ENCODE data around the gene FBN2. TPM values are rescaled to one million over a fixed set of nuclear protein-coding genes. Genes with fewer than 3 reads are reported as not detected.
"Not testable (repeated sequence)": the region's sequence is repeated elsewhere in the genome, so short reads cannot be mapped to it uniquely, and the experiment has no call there.

Gene FBN2
- total and polyA plus RNA-seq, 8 donors, result 2.7 to 64.3 (median 54.3) TPM

GRCh38 chr5:128513806-128514205 lies 24.2 kb downstream of the FBN2 start:
- Histone ChIP-seq H3K9me3 (no peaks in the 10 kb centered on the region), H3K27me3 (no peaks in the 10 kb centered on the region), H3K36me3 (no peaks in the 10 kb centered on the region), H3K4me1 (no peaks in the 10 kb centered on the region), H3K27ac (no peak overlapping the region), H3K4me3 (no peak overlapping the region)
- TF ChIP-seq, protein P1, sequence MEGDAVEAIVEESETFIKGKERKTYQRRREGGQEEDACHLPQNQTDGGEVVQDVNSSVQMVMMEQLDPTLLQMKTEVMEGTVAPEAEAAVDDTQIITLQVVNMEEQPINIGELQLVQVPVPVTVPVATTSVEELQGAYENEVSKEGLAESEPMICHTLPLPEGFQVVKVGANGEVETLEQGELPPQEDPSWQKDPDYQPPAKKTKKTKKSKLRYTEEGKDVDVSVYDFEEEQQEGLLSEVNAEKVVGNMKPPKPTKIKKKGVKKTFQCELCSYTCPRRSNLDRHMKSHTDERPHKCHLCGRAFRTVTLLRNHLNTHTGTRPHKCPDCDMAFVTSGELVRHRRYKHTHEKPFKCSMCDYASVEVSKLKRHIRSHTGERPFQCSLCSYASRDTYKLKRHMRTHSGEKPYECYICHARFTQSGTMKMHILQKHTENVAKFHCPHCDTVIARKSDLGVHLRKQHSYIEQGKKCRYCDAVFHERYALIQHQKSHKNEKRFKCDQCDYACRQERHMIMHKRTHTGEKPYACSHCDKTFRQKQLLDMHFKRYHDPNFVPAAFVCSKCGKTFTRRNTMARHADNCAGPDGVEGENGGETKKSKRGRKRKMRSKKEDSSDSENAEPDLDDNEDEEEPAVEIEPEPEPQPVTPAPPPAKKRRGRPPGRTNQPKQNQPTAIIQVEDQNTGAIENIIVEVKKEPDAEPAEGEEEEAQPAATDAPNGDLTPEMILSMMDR (IDR thresholded peaks at IDR 0.05), result no peak
- DNase-seq (no peak), ATAC-seq (no peak)
- intact Hi-C loops (cut with DNase I), result no loop called here

GRCh38 chr5:128512894-128513293 lies 25.2 kb downstream of the FBN2 start:
- DNase-seq (no peak), ATAC-seq (no peak)
- TF ChIP-seq, protein P1 (IDR thresholded peaks at IDR 0.05), result no peak
- H3K4me1 ChIP-seq, result no peaks in the 10 kb centered on the region
- intact Hi-C loops (cut with DNase I), result no loop called here
- no peaks in the 10 kb centered on the region for H3K27me3 ChIP-seq
- peaks cover 0 to 6% of the 10 kb centered on the region in 2 donors for H3K9me3 ChIP-seq
- H3K4me3 ChIP-seq, result no peak overlapping the region
- no peaks in the 10 kb centered on the region for H3K36me3 ChIP-seq
- no peak overlapping the region for H3K27ac ChIP-seq

GRCh38 chr5:128506643-128507042 lies 31.4 kb downstream of the FBN2 start:
- TF ChIP-seq, protein P1 (IDR thresholded peaks at IDR 0.05), result no peak
- no peak overlapping the region for H3K27ac ChIP-seq
- H3K4me3 ChIP-seq, result no peak overlapping the region
- ATAC-seq (no peak), DNase-seq (no peak)
- no peaks in the 10 kb centered on the region for H3K36me3 ChIP-seq
- intact Hi-C loops (cut with DNase I), result no loop called here
- H3K4me1 ChIP-seq, result no peaks in the 10 kb centered on the region
- H3K9me3 ChIP-seq, result peaks cover 0 to 16% of the 10 kb centered on the region in 2 donors
- H3K27me3 ChIP-seq, result no peaks in the 10 kb centered on the region

- H3K36me3 ChIP-seq; H3K27me3 ChIP-seq; ATAC-seq; DNase-seq; H3K4me1 ChIP-seq; H3K4me3 ChIP-seq; H3K27ac ChIP-seq; intact Hi-C loops (cut with DNase I): not testable (repeated sequence)
- peaks cover 0 to 16% of the 10 kb centered on the region in 2 donors for H3K9me3 ChIP-seq
Measured at GRCh38 chr5:128503727-128504126, 34.3 kb downstream of the FBN2 start.

GRCh38 chr5:128498844-128499455 lies 39.1 kb downstream of the FBN2 start:
- ATAC-seq (peak; percentile 78), DNase-seq (peak in 2 of 4 donors; percentile 50 to 77)
- no peaks in the 10 kb centered on the region for H3K27me3 ChIP-seq
- H3K36me3 ChIP-seq, result no peaks in the 10 kb centered on the region
- no peak overlapping the region for H3K4me3 ChIP-seq
- H3K9me3 ChIP-seq, result peaks cover 0 to 3% of the 10 kb centered on the region in 2 donors
- no peak overlapping the region for H3K27ac ChIP-seq
- TF ChIP-seq, protein P1 (IDR thresholded peaks at IDR 0.05), result peak; percentile 23 to 39
- intact Hi-C loops (cut with DNase I), result no loop called here
- H3K4me1 ChIP-seq, result no peaks in the 10 kb centered on the region

GRCh38 chr5:128494516-128494915 lies 43.5 kb downstream of the FBN2 start:
- ATAC-seq (no peak), DNase-seq (no peak)
- TF ChIP-seq, protein P1 (IDR thresholded peaks at IDR 0.05), result no peak
- no peaks in the 10 kb centered on the region for H3K27me3 ChIP-seq
- H3K4me3 ChIP-seq, result no peak overlapping the region
- H3K4me1 ChIP-seq, result no peaks in the 10 kb centered on the region
- H3K36me3 ChIP-seq, result no peaks in the 10 kb centered on the region
- H3K27ac ChIP-seq, result no peak overlapping the region
- intact Hi-C loops (cut with DNase I), result no loop called here
- no peaks in the 10 kb centered on the region for H3K9me3 ChIP-seq
